MM.1S (cell line): ENCODE data around the gene CDC42SE2.

Experiments used
- DNase-seq: peaks from one replicate; pipeline ENCODE4 v3.0.0-alpha.2; 2015
- H2AFZ ChIP-seq: fragments of 300-600 bp; sonication (generic); 2 replicates; pipeline ENCODE4 v1.6.0; 2016; ENCODE audit warnings: antibody characterized with exemption, low read length
- H3F3A ChIP-seq: fragments of 300-600 bp; sonication (generic); 2 replicates; pipeline ENCODE4 v1.6.1; 2016; ENCODE audit warnings: mild to moderate bottlenecking, antibody characterized with exemption, low read length, moderate library complexity, mixed read lengths; ENCODE audit not compliant: insufficient read depth
- H3K27ac ChIP-seq: fragments of 300-600 bp; sonication (generic); 2 replicates; pipeline ENCODE4 v1.5.1; 2016; ENCODE audit warnings: mild to moderate bottlenecking, low read length
- H3K27me3 ChIP-seq: fragments of 300-600 bp; sonication (generic); replicated peaks from 2 replicates; pipeline ENCODE4 v1.6.0; 2016; ENCODE audit warnings: low read length; ENCODE audit not compliant: insufficient read depth
- H3K36me3 ChIP-seq: fragments of 300-600 bp; sonication (generic); replicated peaks from 2 replicates; pipeline ENCODE4 v1.6.1; 2016; ENCODE audit warnings: mild to moderate bottlenecking, low read length, mixed read lengths; ENCODE audit not compliant: insufficient read depth
- H3K4me1 ChIP-seq: fragments of 300-600 bp; sonication (generic); 2 replicates; pipeline ENCODE4 v1.6.1; 2016; ENCODE audit warnings: low read length, mixed read lengths
- H3K4me2 ChIP-seq: fragments of 300-600 bp; sonication (generic); 2 replicates; pipeline ENCODE4 v1.6.0; 2016; ENCODE audit warnings: low read depth, low read length
- H3K4me3 ChIP-seq: fragments of 300-600 bp; sonication (generic); 2 replicates; pipeline ENCODE4 v1.5.1; 2016; ENCODE audit warnings: low read length, mixed read lengths
- H3K79me2 ChIP-seq: fragments of 300-600 bp; sonication (generic); 2 replicates; pipeline ENCODE4 v1.6.1; 2016; ENCODE audit warnings: mixed run types, low read length, mixed read lengths
- H3K9ac ChIP-seq: fragments of 300-600 bp; sonication (generic); 2 replicates; pipeline ENCODE4 v1.6.1; 2016; ENCODE audit warnings: low read length, mixed read lengths
- H3K9me2 ChIP-seq: fragments of 300-600 bp; sonication (generic); replicated peaks from 2 replicates; pipeline ENCODE4 v1.6.1; 2016; ENCODE audit warnings: mild to moderate bottlenecking, low read length, mixed read lengths; ENCODE audit not compliant: insufficient read depth
- H3K9me3 ChIP-seq: fragments of 300-600 bp; sonication (generic); replicated peaks from 2 replicates; pipeline ENCODE4 v1.6.1; 2016; ENCODE audit warnings: mild to moderate bottlenecking, low read length, mixed read lengths; ENCODE audit not compliant: insufficient read depth
- H4K20me1 ChIP-seq: fragments of 300-600 bp; sonication (generic); 2 replicates; pipeline ENCODE4 v1.6.1; 2016; ENCODE audit warnings: mild to moderate bottlenecking, low read length, moderate library complexity, mixed read lengths; ENCODE audit not compliant: insufficient read depth
- CTCF ChIP-seq: fragments of 300-600 bp; sonication (generic); IDR thresholded peaks from 2 replicates; pipeline ENCODE4 v1.5.1; 2016; ENCODE audit warnings: antibody characterized with exemption, low read length, mixed read lengths
- EZH2 ChIP-seq: fragments of 300-600 bp; sonication (generic); optimal IDR thresholded peaks from 2 replicates; pipeline ENCODE3; 2017; ENCODE audit warnings: low read depth, mild to moderate bottlenecking, antibody characterized with exemption, low read length, mixed read lengths
- EZH2phosphoT487 ChIP-seq: fragments of 300-600 bp; sonication (generic); IDR thresholded peaks from 2 replicates; pipeline ENCODE4 v1.6.1; 2018; ENCODE audit warnings: antibody characterized with exemption, low read length

The CDC42SE2 gene

GRCh38 chr5:131228646-131229045 is 35.2 kb upstream of the CDC42SE2 start:
- no peak for DNase-seq
- Histone ChIP-seq H3K4me1 (no peaks in the 10 kb centered on the region), H3K36me3 (no peaks in the 10 kb centered on the region), H4K20me1 (no peaks in the 10 kb centered on the region), H3F3A (no peaks in the 10 kb centered on the region), H3K9me2 (no peaks in the 10 kb centered on the region), H3K4me2 (no peak overlapping the region), H2AFZ (no peak overlapping the region; the same call in 1 of the 2 replicates), H3K27me3 (no peaks in the 10 kb centered on the region), H3K9ac (no peak overlapping the region), H3K4me3 (no peak overlapping the region), H3K27ac (no peak overlapping the region), H3K79me2 (no peaks in the 10 kb centered on the region), H3K9me3 (no peaks in the 10 kb centered on the region)
- TF ChIP-seq CTCF (no peak), EZH2phosphoT487 (no peak), EZH2 (no peak)

GRCh38 chr5:131229623-131230022 is 34.2 kb upstream of the CDC42SE2 start:
- Histone ChIP-seq H3F3A (no peaks in the 10 kb centered on the region), H3K27ac (no peak overlapping the region), H3K4me2 (no peak overlapping the region), H3K4me3 (no peak overlapping the region), H4K20me1 (no peaks in the 10 kb centered on the region), H3K4me1 (no peaks in the 10 kb centered on the region), H2AFZ (no peak overlapping the region), H3K9ac (no peak overlapping the region), H3K27me3 (no peaks in the 10 kb centered on the region), H3K9me3 (no peaks in the 10 kb centered on the region), H3K9me2 (no peaks in the 10 kb centered on the region), H3K36me3 (no peaks in the 10 kb centered on the region), H3K79me2 (no peaks in the 10 kb centered on the region)
- TF ChIP-seq EZH2phosphoT487 (no peak), CTCF (no peak), EZH2 (no peak)
- DNase-seq, result no peak

- Histone ChIP-seq H3K36me3 (no peaks in the 10 kb centered on the region), H3K9me2 (no peaks in the 10 kb centered on the region), H3K9ac (no peak overlapping the region; the same call in 1 of the 2 replicates), H2AFZ (peak overlapping the region; percentile 35), H3K79me2 (no peaks in the 10 kb centered on the region), H3K4me2 (peak overlapping the region; percentile 58), H3F3A (no peaks in the 10 kb centered on the region), H3K4me1 (no peaks in the 10 kb centered on the region), H3K9me3 (no peaks in the 10 kb centered on the region), H3K27ac (no peak overlapping the region), H3K4me3 (peak overlapping the region; percentile 36; the same call in 1 of the 2 replicates), H4K20me1 (no peaks in the 10 kb centered on the region), H3K27me3 (no peaks in the 10 kb centered on the region)
- DNase-seq, result peak; percentile 47
- no peak for TF ChIP-seq CTCF
- TF ChIP-seq EZH2phosphoT487, result no peak
- TF ChIP-seq EZH2, result no peak
Measured at GRCh38 chr5:131230406-131230805, 33.4 kb upstream of the CDC42SE2 start.
